H9 (cell line): ENCODE measurements around the gene LRRC8C. TPM values are rescaled to one million over a fixed set of nuclear protein-coding genes. Genes with fewer than 3 reads are reported as not detected.

Experiments
- DNase-seq: peaks from one replicate; pipeline ENCODE4 v3.0.0-alpha.2; 2017
- H2AFZ ChIP-seq: one replicate; pipeline ENCODE4 v1.6.1; 2013; ENCODE audit warnings: mild to moderate bottlenecking, low read length, control low read depth, moderate library complexity
- H2AK5ac ChIP-seq: 2 replicates; pipeline ENCODE4 v1.6.1; 2013; ENCODE audit warnings: low read length, control low read depth, mixed read lengths; ENCODE audit not compliant: insufficient read length
- H2BK120ac ChIP-seq: one replicate; pipeline ENCODE4 v1.6.1; 2013; ENCODE audit warnings: low read depth, mild to moderate bottlenecking, low read length, control low read depth, inconsistent platforms; ENCODE audit not compliant: poor library complexity, severe bottlenecking
- H2BK12ac ChIP-seq: 2 replicates; pipeline ENCODE4 v1.6.1; 2013; ENCODE audit warnings: low read length, control low read depth, mixed read lengths, low read depth; ENCODE audit not compliant: insufficient read length
- H2BK15ac ChIP-seq: 2 replicates; pipeline ENCODE4 v1.6.1; 2013; ENCODE audit warnings: low read depth, low read length, control low read depth
- H2BK20ac ChIP-seq: one replicate; pipeline ENCODE4 v1.6.1; 2013; ENCODE audit warnings: low read depth, mild to moderate bottlenecking, low read length, control low read depth, inconsistent platforms; ENCODE audit not compliant: poor library complexity, severe bottlenecking
- H2BK5ac ChIP-seq: 2 replicates; pipeline ENCODE4 v1.6.1; 2013; ENCODE audit warnings: low read length, control low read depth, mixed read lengths; ENCODE audit not compliant: insufficient read length
- H3K14ac ChIP-seq: 2 replicates; pipeline ENCODE4 v1.6.1; 2013; ENCODE audit warnings: low read length, control low read depth; ENCODE audit not compliant: insufficient read depth
- H3K18ac ChIP-seq: 2 replicates; pipeline ENCODE4 v1.6.1; 2013; ENCODE audit warnings: low read depth, mild to moderate bottlenecking, mixed read lengths, low read length, control low read depth; ENCODE audit not compliant: insufficient read length
- H3K23ac ChIP-seq: 2 replicates; pipeline ENCODE4 v1.6.1; 2013; ENCODE audit warnings: low read length, control low read depth, mixed read lengths, low read depth; ENCODE audit not compliant: insufficient read length
- H3K23me2 ChIP-seq: 2 replicates; pipeline ENCODE4 v1.6.1; 2013; ENCODE audit warnings: low read depth, mild to moderate bottlenecking, mixed read lengths, low read length, control low read depth; ENCODE audit not compliant: insufficient read length, poor library complexity, severe bottlenecking
- H3K27ac ChIP-seq: 2 replicates; pipeline ENCODE4 v1.5.1; 2013; ENCODE audit warnings: low read length, control low read depth, mixed read lengths, low read depth; ENCODE audit not compliant: insufficient read length
- H3K27me3 ChIP-seq: 2 replicates; pipeline ENCODE4 v1.6.1; 2013; ENCODE audit warnings: low read length, control low read depth, inconsistent platforms; ENCODE audit not compliant: insufficient read depth
- H3K4ac ChIP-seq: 2 replicates; pipeline ENCODE4 v1.6.1; 2013; ENCODE audit warnings: low read depth, mild to moderate bottlenecking, control low read depth, inconsistent platforms, low read length, moderate library complexity
- H3K4me1 ChIP-seq: 2 replicates; pipeline ENCODE4 v1.6.1; 2013; ENCODE audit warnings: low read length, control low read depth, inconsistent platforms; ENCODE audit not compliant: insufficient read depth
- H3K4me2 ChIP-seq: 2 replicates; pipeline ENCODE4 v1.6.1; 2013; ENCODE audit warnings: low read length, control low read depth, mixed read lengths; ENCODE audit not compliant: insufficient read length, insufficient read depth
- H3K56ac ChIP-seq: 2 replicates; pipeline ENCODE4 v1.6.1; 2013; ENCODE audit warnings: low read depth, mild to moderate bottlenecking, mixed read lengths, low read length, control low read depth; ENCODE audit not compliant: insufficient read length
- H3K79me1 ChIP-seq: 2 replicates; pipeline ENCODE4 v1.6.1; 2013; ENCODE audit warnings: low read depth, mild to moderate bottlenecking, moderate library complexity, low read length, control low read depth, inconsistent platforms; ENCODE audit not compliant: insufficient read depth, poor library complexity, severe bottlenecking
- H3K79me2 ChIP-seq: 2 replicates; pipeline ENCODE4 v1.6.1; 2013; ENCODE audit warnings: low read length, control low read depth, inconsistent platforms; ENCODE audit not compliant: insufficient read depth
- H3K9ac ChIP-seq: 2 replicates; pipeline ENCODE4 v1.6.1; 2013; ENCODE audit warnings: low read length, control low read depth, mixed read lengths; ENCODE audit not compliant: insufficient read length; ENCODE audit errors: extremely low read depth
- H3K9me3 ChIP-seq: one replicate; pipeline ENCODE4 v1.6.1; 2013; ENCODE audit warnings: low read depth, low read length, inconsistent platforms; ENCODE audit not compliant: control insufficient read depth
- H3T11ph ChIP-seq: one replicate; pipeline ENCODE4 v1.6.1; 2013; ENCODE audit warnings: mild to moderate bottlenecking, low read length, control low read depth, inconsistent platforms
- H4K20me1 ChIP-seq: one replicate; pipeline ENCODE4 v1.6.1; 2013; ENCODE audit not compliant: control insufficient read depth, insufficient read length, insufficient read depth
- H4K5ac ChIP-seq: 2 replicates; pipeline ENCODE4 v1.6.1; 2013; ENCODE audit warnings: low read depth, mild to moderate bottlenecking, mixed read lengths, low read length, control low read depth; ENCODE audit not compliant: insufficient read length
- H4K8ac ChIP-seq: replicated peaks from 2 replicates; pipeline ENCODE4 v1.6.1; 2013; ENCODE audit warnings: low read length, control low read depth, mixed read lengths, low read depth; ENCODE audit not compliant: insufficient read length
- H4K91ac ChIP-seq: 2 replicates; pipeline ENCODE4 v1.6.1; 2013; ENCODE audit warnings: low read depth, mild to moderate bottlenecking, moderate library complexity, mixed read lengths, low read length, control low read depth; ENCODE audit not compliant: insufficient read length
- H3K27ac Mint-ChIP-seq, 3 experiments: 2 replicates in 2 of 3; 3 replicates in 1 of 3; pipeline ENCODE4 v1.8.0; 2020 to 2021; ENCODE audit warnings: mixed read lengths in 3 of 3, mild to moderate bottlenecking in 1 of 3, moderate library complexity in 1 of 3
- H3K27me3 Mint-ChIP-seq: 2 replicates; pipeline ENCODE4 v1.8.0; 2021; ENCODE audit warnings: low read depth, mild to moderate bottlenecking, moderate library complexity, mixed read lengths
- H3K36me3 Mint-ChIP-seq, 3 experiments: 2 replicates in 2 of 3; 3 replicates in 1 of 3; pipeline ENCODE4 v1.8.0; 2020 to 2021; ENCODE audit warnings: low read depth in 3 of 3, mixed read lengths in 3 of 3; ENCODE audit not compliant: insufficient read depth in 1 of 3
- H3K4me1 Mint-ChIP-seq, 2 experiments: 2 replicates each; pipeline ENCODE4 v1.8.0; 2020; ENCODE audit warnings: mixed read lengths in 2 of 2
- H3K4me3 Mint-ChIP-seq, 2 experiments: 2 replicates in 1 of 2; 3 replicates in 1 of 2; pipeline ENCODE4 v1.8.0; 2020 to 2021; ENCODE audit warnings: mild to moderate bottlenecking in 2 of 2, mixed read lengths in 2 of 2, moderate library complexity in 1 of 2
- H3K9me3 Mint-ChIP-seq, 2 experiments: 2 replicates in 1 of 2; 3 replicates in 1 of 2; pipeline ENCODE4 v1.8.0; 2020; ENCODE audit warnings: mild to moderate bottlenecking in 2 of 2, mixed read lengths in 2 of 2, moderate library complexity in 1 of 2
- WGBS: extraction: QIAGEN DNeasy Blood & Tissue Kit; methylation state at CpG from one replicate; pipeline ENCODE4 v1.1.7; 2013; ENCODE audit warnings: missing lambda C conversion rate, low lambda C conversion rate, mixed read lengths; ENCODE audit not compliant: insufficient read length; ENCODE audit errors: extremely low coverage; 5-methylcytosine and 5-hydroxymethylcytosine counted together
- total RNA-seq: library from RNA; stranded (reverse); gene quantifications from 2 replicates; pipeline ENCODE4 v1.2.1, GENCODE V29; 2021
- TF ChIP-seq, protein P1 (sequence below): fragments of 200-600 bp; sonication (generic); conservative IDR thresholded peaks from 3 replicates; pipeline ENCODE4 v1.8.0; 2021; ENCODE audit warnings: antibody characterized with exemption, mild to moderate bottlenecking

Gene LRRC8C
- total RNA-seq, 1 experiment from 2014 or later: 1.9 TPM

DNA sequence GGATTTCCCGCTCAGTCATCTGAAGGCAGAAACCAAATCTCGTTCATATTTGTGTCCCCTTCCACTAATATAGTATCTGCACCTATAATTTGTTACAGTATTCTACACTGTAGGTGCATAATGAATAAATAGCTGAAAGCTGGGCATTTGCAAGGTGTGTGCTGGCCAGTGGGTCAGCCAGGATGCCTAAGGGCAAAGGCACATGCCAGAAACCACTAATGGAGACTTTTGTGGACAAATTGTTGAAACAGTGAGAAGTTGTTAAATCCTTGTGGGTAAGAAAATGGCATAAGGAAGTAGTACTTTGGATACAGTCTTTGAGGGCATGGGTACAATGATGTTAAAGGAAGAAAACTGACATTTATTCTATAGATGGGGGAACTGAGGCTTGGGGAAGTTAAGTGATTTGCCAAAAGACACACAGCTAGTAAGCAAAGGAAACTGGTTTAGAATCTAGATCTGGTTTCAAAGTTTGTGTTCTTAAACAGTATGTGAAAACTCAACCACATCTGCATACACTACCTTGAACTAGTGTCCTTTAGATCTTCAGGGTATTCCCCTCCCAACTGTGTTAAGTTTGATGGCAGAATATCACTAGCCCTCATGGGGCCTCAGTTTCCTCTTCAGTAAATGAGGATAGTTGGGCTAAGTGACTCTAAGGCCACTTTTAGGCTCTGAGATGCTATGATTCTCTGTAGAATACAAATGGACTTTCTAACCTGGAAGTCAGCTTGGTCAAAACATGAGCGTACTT lies 26.5 kb upstream of the LRRC8C start:
- H2BK120ac ChIP-seq: no peak overlapping the region
- no peak overlapping the region for H4K91ac ChIP-seq
- H3K9me3 ChIP-seq: no peaks in the 10 kb centered on the region
- no peaks in the 10 kb centered on the region for H3K23me2 ChIP-seq
- H2BK12ac ChIP-seq: no peak overlapping the region
- H3K14ac ChIP-seq: no peak overlapping the region
- Mint-ChIP-seq H3K27ac (no peak overlapping the region), H3K4me3 (no peak overlapping the region), H3K36me3 (no peaks in the 10 kb centered on the region; a peak in 1 of 7 replicates), H3K27me3 (no peaks in the 10 kb centered on the region), H3K9me3 (no peaks in the 10 kb centered on the region), H3K4me1 (peaks cover 2 to 11% of the 10 kb centered on the region in 2 experiments; a peak in 3 of 4 replicates)
- no CpG with 5 or more reads among the region's 3 CpGs for WGBS
- no peak overlapping the region for H2BK15ac ChIP-seq
- no peak overlapping the region for H3T11ph ChIP-seq
- DNase-seq: no peak
- no peak overlapping the region for H3K56ac ChIP-seq
- TF ChIP-seq, protein P1, sequence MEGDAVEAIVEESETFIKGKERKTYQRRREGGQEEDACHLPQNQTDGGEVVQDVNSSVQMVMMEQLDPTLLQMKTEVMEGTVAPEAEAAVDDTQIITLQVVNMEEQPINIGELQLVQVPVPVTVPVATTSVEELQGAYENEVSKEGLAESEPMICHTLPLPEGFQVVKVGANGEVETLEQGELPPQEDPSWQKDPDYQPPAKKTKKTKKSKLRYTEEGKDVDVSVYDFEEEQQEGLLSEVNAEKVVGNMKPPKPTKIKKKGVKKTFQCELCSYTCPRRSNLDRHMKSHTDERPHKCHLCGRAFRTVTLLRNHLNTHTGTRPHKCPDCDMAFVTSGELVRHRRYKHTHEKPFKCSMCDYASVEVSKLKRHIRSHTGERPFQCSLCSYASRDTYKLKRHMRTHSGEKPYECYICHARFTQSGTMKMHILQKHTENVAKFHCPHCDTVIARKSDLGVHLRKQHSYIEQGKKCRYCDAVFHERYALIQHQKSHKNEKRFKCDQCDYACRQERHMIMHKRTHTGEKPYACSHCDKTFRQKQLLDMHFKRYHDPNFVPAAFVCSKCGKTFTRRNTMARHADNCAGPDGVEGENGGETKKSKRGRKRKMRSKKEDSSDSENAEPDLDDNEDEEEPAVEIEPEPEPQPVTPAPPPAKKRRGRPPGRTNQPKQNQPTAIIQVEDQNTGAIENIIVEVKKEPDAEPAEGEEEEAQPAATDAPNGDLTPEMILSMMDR: no peak
- H3K9ac ChIP-seq: no peak overlapping the region
- no peaks in the 10 kb centered on the region for H3K27me3 ChIP-seq
- H3K23ac ChIP-seq: no peak overlapping the region
- H3K4me2 ChIP-seq: no peak overlapping the region
- H3K18ac ChIP-seq: no peak overlapping the region
- no peak overlapping the region for H4K8ac ChIP-seq
- no peaks in the 10 kb centered on the region for H3K4me1 ChIP-seq
- H3K27ac ChIP-seq: no peak overlapping the region
- H2AK5ac ChIP-seq: no peak overlapping the region
- H4K20me1 ChIP-seq: no peaks in the 10 kb centered on the region
- H3K79me1 ChIP-seq: no peaks in the 10 kb centered on the region
- no peak overlapping the region for H4K5ac ChIP-seq
- no peak overlapping the region for H2BK20ac ChIP-seq
- H3K4ac ChIP-seq: no peak overlapping the region
- no peak overlapping the region for H2BK5ac ChIP-seq
- H2AFZ ChIP-seq: no peak overlapping the region
- H3K79me2 ChIP-seq: no peaks in the 10 kb centered on the region
